NOMO-1 (cell line): ENCODE measurements around the gene PRDM16.
"Not testable (repeated sequence)": the region's sequence is repeated elsewhere in the genome, so short reads cannot be mapped to it uniquely, and the experiment has no call there.

Experiments
- DNase-seq, 2 experiments: peaks; one replicate each; lab custom pipeline; 2025; ENCODE audit not compliant: unreplicated experiment in 2 of 2; lab: John Stamatoyannopoulos, UW

Gene PRDM16

DNA sequence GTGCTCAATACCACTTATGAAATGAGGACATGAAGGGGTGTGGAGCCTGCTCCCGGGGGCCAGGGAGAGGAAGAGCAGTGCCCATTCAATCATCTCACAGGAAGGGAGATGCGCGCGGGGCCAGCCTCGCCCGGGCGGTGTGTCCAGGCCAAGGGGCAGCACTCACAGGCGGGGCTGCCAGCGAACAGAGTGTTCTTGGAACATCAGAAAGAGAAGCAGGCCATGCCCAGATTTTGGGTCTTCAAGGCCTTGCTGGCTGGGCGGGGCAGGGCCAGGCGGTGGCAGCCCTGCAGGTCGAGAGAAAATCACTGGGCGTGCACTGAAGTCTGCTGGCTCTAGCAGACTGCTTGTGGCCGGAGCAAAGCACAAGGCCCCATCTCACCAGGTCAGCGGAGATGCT is 168.6 kb downstream of the PRDM16 start:
- no peak for DNase-seq

DNA sequence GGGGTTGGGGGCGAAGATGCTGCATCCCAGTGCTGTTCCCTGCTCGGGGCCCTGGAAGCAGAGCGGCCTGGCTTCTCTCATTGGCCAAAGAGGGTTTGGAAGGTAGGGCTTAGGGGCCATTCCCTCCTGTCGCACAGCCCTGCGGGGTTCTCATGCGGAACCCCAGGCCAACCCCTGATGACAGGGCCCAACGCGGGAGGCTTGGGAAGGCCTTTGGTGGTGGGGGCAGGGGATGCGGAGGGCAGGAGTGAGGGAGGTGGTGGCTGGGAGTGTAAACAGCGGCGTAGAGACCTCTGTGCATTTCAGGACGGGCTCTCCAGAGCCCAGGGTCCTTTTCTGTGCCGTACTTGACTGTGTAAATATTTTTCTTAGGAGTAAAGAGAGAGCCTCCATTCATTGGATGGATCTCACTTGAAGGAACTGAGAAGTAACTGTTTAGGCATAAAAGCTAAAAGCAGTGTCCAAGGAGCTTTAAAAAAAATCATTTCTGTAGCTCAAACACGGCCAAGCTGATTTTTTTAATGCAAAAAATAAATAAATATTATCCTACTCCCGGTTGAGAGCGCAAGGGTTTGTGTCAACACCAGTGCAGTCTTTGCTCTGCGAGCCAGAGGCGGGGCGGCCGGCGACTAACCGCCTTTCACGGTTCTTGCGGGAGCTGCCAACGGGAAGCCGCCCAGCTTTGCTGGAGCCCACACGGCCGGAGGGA is 169.1 kb downstream of the PRDM16 start:
- no peak for DNase-seq

DNA sequence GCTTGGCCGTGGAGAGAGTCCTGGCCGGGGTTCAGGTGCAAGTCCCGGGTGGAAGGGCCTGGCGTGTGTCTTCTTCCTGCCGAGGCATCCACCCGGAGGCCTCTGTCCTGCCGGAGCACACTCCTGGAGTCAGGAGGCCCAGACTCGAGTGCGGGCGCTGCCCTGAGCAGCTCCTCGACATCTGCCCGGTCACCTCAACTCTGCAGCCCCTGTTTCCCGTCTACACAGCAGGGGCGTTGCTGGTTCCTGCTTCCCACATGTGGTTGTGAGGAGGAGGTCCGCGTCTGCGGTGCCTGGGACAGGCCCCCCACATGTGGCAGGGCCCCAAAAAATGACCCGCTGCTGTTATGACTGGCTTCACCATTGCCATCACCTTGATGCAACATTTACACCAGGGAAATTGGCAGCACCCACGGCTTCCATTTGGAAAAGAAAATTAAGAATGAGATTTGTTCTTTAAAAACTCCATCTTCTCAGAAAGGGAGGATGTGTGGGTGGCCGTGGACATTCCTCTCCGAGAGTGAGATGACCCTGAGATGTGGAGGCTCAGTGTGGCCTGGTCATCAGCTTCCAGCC is 169.8 kb downstream of the PRDM16 start:
- DNase-seq = no peak

DNA sequence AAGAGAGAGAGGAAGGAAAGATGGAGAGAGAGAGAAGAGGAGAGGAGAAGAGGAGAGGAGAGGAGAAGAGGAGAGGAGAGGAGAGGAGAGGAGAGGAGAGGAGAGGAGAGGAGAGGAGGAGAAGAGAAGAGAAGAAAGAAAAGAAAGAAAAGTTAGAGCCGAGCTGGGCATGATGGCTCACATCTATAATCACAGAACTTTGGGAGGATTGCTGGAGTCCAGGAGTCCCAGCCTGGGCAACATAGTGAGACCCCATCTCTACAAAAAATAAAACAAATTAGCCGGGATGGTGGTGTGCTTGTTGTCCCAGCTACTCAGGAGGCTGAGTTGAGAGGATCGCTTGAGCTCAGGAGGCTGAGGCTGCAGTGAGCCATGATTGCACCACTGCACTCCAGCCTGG is 171.0 kb downstream of the PRDM16 start:
- DNase-seq = not testable (repeated sequence)

DNA sequence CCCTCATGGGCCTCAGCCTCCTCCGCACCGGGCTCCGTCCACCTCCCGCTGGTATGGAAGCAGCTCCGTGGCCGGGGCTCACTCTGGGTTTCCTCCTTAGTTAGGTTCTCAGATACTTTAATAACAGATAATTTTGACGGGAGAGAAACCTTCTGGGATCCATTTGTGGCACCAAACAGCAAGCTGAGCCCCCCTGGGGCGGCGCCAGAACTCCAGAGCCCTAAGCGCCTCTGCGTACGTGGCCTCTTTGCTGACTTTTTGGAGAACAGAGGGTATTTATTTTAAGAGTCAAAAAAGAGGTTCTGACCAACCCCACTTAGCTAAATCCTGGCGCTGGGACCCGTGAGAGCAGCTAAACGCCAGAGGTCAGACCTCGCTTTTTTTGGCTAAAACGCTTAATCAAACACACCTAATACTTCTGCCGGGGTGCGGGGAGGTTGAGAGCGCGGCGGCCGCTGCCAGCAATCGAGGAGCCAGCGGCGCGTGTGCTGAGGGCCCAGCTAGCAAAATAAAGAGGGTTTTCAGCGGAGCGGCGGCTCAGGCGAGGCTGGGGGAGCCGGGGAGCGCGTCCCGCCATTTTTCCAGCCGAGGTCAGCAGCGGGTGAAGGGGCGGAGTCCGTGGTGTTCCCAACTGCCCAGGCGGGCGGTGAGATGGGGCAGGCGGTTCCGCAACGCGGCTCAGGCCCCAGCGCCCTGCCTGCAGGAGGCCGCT is 171.7 kb downstream of the PRDM16 start:
- no peak for DNase-seq

DNA sequence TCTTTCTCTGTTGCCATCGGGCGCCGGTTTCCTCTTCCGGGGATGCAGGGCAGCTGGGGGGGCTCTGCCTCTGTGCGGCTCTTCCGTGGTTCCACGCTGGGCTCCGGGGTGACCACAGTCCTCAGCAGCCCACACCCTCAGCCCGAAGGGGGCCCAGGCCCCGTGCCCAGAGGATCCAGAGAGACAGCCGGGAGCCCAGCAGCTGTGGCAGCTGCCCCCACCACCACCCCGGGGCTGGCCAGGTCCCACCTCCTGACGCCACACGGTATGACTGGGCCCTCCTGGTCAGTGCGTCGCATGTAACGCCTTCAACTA is 172.2 kb downstream of the PRDM16 start:
- no peak for DNase-seq

DNA sequence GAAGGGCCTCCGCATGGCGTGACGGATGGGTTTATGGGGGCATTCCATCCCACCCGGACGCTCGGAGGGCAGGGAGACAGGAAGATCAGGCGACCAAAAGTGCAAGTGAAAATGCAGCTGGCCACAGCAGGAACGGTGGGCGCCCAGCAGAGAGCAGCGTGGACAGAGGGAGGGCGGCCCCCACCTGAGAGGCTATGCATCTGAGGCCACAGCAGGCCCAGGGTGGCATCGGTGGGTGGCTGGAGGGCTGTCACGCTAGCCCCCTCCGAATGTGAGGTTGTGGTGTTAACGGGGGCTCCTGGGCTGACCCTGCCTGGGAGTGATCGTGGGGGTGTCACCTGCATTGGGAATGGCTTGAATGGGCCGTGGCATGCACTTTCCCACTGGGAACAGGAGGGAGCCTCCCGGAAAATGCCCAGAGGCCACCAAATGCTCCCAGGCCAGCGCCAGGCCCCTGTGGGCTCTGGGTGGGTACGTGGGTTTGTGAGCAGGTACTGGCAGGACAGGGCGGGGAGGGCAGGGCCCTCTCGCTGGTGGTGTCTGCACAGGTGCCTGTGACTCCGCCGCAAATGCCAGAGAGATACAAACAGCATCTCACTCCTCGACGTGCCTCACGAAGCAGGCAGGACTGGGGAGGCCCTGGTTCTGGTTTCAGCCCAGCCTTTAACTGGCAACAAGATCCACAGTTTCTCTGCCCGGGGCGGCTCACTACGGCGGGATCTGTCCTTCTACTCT is 172.8 kb downstream of the PRDM16 start:
- no peak for DNase-seq

DNA sequence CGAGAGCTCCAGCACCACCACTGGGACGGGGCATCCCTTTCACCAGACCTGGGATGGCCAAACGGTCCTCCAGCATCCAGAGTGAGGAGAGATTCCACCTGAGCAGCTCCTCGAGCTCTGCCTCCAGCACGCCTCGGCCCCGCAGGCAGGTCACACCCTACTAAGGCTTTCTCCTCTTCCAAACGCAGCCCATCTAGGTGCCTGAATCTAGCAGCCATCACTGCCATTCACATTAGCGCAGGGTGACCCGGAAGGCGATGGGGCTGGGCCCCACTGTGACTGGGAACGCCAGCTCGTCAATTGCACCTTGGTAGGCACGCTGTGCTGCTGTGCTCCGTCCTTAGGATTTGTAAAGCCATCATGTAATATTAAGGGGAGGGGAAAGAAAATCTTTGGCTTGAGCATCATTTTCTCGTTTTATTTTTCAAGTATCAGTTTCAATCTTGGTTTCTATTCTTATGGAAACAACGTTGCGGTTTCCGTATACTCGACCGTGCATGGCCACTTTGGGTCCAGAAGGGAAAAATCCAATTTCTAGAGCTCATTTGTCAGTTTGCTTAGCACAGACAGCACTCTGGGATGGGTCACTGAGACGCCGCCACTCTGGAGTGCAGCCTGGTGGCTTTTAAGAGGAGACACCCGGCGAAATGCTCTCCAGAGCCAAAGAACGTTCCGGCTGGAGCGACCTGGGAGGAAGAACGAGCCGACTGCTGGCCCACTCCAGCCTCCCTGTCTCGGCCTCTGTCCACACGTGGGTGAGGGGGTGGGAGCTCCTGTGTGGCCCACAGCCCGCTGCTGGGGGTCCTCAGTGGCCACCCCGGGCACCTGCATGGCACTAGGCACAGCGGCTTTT is 173.6 kb downstream of the PRDM16 start:
- DNase-seq = no peak

DNA sequence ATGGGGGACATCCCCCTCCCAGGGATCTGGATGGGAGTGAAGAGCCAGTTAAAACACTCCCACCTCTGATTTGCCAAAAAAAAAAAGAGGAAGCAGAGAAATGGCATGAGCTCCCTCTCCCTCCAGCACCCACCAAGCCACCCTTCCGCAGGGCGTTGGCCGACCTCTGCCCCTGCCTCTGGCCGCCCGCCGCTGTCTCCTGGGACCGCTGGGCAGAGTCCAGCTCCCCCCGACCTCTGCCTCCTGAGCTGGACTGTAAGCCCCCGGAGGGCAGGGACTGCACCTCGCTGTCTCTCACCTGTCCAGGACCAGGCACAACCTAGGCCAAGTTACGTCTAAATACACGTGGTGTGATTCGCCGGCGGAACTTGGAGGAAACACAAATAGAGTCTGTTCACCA is 174.3 kb downstream of the PRDM16 start:
- no peak for DNase-seq

DNA sequence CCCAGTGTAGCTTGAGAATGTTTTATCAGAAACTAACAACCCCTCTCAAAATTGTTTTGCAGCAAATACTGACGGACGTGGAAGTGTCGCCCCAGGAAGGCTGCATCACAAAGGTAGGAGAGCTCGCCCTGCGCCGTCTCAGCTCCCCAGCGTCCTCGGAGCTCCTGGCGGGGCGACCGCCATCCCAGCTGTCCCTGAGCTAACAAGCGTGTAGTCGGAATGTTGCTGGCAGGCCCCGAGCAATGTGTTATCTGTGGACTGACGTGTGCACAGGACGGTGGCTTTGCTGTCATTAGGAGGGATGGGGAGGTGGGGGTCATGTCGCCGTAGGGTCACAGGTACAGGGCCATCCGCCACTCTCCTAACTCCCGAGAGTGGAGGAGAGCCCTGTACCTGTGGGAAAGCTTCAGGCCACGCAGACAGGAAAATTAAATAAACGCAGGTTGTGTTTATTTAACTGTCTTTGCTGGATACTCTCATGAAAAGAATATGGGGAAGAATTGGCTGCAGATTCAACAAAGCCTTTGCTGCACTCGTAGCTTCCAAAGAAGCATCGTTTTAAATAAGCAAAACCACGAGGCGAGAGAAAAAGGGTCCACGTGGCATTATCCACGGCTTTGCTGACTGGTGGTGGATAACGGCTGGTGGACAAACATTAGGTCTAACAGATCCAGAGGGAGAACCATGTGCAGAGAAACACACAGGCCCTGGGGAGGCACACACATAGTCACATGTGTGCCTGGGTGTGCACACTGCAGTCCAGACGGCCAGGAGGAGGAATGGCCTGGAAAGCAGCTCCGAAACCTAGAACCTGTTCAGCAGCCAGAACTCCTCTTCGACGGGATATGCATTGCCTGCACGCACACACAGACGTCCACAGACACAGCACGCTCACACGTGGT is 175.3 kb downstream of the PRDM16 start:
- no peak for DNase-seq

DNA sequence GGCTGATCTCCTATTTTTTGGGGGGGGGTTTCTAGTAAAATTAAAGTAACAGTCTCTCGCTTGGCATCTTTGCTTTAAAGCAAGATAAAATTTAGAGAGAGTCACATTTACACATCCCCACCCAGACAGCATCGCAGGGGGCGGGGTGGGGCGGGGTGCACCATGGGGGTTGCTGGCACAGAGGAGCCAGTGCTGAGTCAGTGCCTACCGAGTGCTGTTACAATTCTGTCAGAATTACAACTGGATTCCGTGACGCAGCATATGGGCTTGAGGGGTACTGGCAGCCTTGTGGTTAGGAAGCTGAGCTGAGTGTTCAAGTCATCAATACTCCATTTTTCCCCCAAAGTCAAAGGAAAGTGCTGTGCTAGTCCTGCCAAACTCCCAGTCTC is 175.9 kb downstream of the PRDM16 start:
- DNase-seq = peak in 1 of 2 experiments; percentile 15

DNA sequence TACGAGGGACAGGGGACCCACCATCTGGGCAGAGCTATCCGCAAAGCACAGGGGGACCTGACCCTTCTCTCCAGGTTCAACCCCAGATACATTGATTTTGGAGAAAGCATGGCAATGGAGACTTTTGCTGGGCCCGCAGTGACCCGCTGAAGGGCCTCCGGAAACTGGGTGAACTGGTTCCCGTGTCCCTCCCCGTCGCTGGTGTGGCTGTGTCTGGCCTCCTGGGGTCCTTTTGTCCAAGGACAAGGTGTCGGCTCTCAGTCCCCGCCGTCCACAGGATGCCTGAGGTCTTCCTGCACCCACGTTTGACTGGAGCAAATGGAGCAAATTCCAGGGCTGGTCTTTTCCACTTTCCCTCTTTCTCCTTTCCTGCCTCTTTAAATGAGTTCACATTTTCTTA is 176.3 kb downstream of the PRDM16 start:
- DNase-seq = no peak

DNA sequence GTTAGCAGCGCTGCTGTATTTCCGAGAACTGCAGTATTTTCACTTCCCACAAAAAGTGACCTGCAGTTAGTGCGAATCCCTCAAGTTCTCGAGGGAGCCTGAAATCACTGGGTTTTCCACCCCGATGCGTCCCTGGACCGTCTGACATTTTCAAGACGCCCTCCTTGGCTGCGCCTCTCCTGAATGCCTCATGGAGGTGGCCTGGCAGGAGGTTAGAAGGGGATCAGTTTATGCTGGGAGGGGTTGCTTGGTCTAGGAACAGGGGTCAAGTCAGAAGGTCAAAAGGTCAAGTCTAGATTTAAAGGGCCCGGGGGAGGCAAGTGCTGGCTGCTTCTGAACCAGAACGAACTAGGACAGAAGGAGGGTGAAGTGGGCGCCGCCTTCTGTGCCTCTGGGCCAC is 176.8 kb downstream of the PRDM16 start:
- peak in 1 of 2 experiments; percentile 27 for DNase-seq

DNA sequence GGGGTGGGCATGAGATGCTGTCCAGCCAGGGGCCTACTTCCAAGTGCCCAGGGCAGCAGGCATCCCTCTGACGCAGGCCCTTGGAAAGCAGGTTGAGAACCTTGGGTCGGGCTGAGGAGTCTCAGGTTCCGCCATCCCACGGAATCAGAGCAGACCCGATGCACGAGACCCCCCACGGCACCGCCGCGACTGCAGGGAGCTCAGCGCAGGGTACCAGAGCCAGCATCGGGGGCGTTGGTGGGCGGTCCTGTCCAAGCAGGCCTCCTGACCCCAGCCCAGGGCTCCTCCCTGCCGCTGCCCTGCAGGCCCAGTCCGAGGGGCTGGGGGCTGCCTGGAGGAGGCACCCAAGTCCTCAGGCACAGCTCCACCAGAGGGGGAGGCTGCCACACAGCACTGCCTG is 177.2 kb downstream of the PRDM16 start:
- no peak for DNase-seq

DNA sequence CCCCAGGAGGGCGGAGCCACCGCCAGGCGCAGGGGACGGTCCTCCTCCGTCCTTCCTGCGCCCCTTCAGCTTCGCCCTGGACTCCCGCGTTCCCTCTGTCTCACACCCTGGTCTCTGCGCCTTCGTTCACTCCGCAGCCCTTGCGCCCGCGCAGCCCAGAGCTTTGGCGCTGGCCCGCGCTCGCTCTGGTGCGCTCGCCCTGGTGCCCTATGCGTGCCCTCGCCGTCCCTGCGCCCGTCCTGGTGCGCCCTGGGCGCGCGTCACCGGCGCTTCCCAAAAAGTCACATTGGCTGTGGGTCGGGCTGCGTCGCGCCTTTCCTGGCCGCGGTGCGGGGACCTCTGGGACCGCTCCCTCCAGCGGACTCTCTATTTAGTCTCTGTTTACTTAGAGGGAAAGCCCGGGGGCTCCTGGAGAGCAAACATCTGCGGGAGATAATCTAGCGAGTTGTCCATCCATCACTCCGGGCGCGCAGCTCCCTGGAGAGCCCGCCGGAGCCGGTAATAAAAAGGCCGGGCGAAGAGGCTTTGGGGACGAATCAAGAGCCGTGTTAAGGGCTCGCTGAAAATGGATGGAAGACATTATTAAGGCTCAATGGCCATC is 178.6 kb downstream of the PRDM16 start:
- no peak for DNase-seq

DNA sequence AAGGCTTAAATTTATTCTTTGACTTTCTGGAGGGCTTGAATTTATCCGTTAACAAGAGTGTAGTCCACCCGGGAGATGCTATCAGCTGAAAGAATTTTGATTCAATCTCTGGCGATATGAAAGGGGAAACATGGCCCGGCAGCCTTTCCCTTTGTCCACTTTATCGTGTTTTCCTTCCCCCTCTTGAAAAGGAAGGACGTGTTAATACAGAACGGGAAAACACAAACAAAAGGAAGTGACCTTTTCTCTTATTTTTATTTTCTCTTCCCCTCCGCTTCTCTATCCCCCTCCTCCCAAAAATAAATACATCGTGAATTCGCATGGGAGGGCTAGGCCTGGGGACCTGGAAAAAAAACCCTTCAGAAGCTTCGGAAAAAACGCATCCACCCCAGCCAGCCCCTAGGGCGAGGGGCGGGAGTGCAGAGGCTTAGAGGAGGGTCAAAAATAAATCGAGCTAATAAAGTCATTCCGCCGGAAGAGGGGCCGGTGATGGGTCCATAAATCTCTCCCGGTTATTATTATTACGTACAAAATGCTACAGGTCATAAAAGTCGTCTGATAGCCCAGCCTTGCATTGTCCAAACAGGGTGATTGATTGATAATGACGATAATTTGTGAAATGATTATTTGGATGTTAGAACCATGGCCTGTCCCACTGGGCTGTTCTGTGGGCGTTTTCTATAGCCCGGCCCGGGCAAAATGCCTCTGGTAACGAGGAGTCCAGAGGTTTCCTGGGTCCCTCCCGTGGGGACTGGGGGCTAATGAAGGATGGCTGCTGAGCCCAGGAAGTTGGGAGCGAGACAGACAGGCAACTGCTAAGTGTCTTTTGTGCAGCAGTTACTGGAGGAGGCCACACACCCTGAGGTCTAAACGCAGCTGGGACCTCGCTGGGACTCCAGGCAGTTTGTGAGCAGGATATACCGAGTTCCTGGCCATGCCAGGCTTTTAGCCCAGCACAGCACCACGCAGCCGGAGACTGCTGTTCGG is 179.4 kb downstream of the PRDM16 start:
- no peak for DNase-seq

DNA sequence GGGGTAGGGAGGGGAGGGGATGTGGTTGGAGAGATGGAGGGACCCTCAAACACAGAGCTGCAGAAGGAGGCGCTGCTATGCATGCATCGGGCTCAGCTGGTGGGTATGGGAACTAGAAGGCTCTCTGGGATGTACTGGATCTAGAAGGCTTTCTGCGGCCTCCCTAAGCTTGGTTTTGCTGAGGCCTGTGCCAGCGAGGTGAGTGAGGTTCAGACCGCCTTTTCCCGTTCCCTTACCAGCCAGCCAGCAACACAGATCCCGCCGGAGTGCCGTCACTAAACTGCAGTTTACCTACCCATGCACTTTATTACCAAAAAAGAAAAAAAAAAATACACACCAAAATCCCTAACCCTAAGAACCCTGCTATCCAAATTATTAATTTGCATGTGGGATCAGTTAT is 180.2 kb downstream of the PRDM16 start:
- DNase-seq = no peak
